BJ (cell line): Measurements from ENCODE around the gene C17orf50. TPM values are rescaled to one million over a fixed set of nuclear protein-coding genes. Genes with fewer than 3 reads are reported as not detected.

Experiments
- CTCF ChIA-PET: fragments of 350-600 bp; formaldehyde crosslinking; extraction: SDS; loops from one replicate; lab custom pipeline; 2021; ENCODE audit warnings: antibody characterized with exemption, inconsistent platforms; lab: Yijun Ruan, JAX
- POLR2A ChIA-PET: fragments of 300-600 bp; sonication (Branson Sonifier 250); formaldehyde crosslinking; extraction: SDS; loops from one replicate; lab custom pipeline; 2021; ENCODE audit warnings: antibody characterized with exemption; lab: Charles Lee
- DNase-seq: peaks from one replicate; pipeline ENCODE4 v3.0.0-alpha.2; 2011; ENCODE audit warnings: low read depth
- H3K27me3 ChIP-seq: 2 replicates; pipeline ENCODE4 v1.6.0; 2011; ENCODE audit warnings: low read length; ENCODE audit not compliant: control insufficient read depth, insufficient read depth
- H3K36me3 ChIP-seq: 2 replicates; pipeline ENCODE4 v1.5.1; 2011; ENCODE audit warnings: low read length; ENCODE audit not compliant: control insufficient read depth, insufficient read depth
- H3K4me3 ChIP-seq: 2 replicates; pipeline ENCODE4 v1.5.1; 2011; ENCODE audit warnings: low read depth, mild to moderate bottlenecking, control low read depth, low read length
- polyA plus RNA-seq: library from polyadenylated mRNA; depleted of rRNA; stranded (reverse); fragments of >200 nt; gene quantifications from 2 replicates; pipeline ENCODE4 v1.2.3, GENCODE V29; 2011
- TF ChIP-seq, protein P1 (sequence below): IDR thresholded peaks from 2 replicates; pipeline ENCODE4 v1.5.1; 2011; ENCODE audit warnings: low read depth, mild to moderate bottlenecking, control low read depth, inconsistent platforms, low read length, moderate library complexity; ENCODE audit not compliant: insufficient read depth

Gene C17orf50
- polyA plus RNA-seq, 1 experiment, result not detected

- POLR2A ChIA-PET, result no interaction called here
- peaks cover 11% of the 10 kb centered on the region for H3K27me3 ChIP-seq
- H3K4me3 ChIP-seq, result no peak overlapping the region
- CTCF ChIA-PET, result interaction anchor here (0.6 to 3.9 kb wide), 5 partner anchors 17 to 339 kb away, joined by 3 to 35 read pairs (median 6); partner anchors contain the start of gene TAF15
- H3K36me3 ChIP-seq, result no peaks in the 10 kb centered on the region
- TF ChIP-seq, protein P1, sequence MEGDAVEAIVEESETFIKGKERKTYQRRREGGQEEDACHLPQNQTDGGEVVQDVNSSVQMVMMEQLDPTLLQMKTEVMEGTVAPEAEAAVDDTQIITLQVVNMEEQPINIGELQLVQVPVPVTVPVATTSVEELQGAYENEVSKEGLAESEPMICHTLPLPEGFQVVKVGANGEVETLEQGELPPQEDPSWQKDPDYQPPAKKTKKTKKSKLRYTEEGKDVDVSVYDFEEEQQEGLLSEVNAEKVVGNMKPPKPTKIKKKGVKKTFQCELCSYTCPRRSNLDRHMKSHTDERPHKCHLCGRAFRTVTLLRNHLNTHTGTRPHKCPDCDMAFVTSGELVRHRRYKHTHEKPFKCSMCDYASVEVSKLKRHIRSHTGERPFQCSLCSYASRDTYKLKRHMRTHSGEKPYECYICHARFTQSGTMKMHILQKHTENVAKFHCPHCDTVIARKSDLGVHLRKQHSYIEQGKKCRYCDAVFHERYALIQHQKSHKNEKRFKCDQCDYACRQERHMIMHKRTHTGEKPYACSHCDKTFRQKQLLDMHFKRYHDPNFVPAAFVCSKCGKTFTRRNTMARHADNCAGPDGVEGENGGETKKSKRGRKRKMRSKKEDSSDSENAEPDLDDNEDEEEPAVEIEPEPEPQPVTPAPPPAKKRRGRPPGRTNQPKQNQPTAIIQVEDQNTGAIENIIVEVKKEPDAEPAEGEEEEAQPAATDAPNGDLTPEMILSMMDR, result no peak
- DNase-seq, result no peak
Measured at GRCh38 chr17:35784895-35785294, 24.2 kb downstream of the C17orf50 start.

- CTCF ChIA-PET, result interaction anchor here (1.0 to 3.9 kb wide), 5 partner anchors 13 to 22 kb away, joined by 3 to 35 read pairs (median 11); partner anchors contain the start of gene TAF15
- peaks cover 6% of the 10 kb centered on the region for H3K27me3 ChIP-seq
- TF ChIP-seq, protein P1, result no peak
- POLR2A ChIA-PET, result no interaction called here
- H3K4me3 ChIP-seq, result no peak overlapping the region
- DNase-seq, result no peak
- H3K36me3 ChIP-seq, result no peaks in the 10 kb centered on the region
Measured at GRCh38 chr17:35786941-35787432, 26.3 kb downstream of the C17orf50 start.

DNA sequence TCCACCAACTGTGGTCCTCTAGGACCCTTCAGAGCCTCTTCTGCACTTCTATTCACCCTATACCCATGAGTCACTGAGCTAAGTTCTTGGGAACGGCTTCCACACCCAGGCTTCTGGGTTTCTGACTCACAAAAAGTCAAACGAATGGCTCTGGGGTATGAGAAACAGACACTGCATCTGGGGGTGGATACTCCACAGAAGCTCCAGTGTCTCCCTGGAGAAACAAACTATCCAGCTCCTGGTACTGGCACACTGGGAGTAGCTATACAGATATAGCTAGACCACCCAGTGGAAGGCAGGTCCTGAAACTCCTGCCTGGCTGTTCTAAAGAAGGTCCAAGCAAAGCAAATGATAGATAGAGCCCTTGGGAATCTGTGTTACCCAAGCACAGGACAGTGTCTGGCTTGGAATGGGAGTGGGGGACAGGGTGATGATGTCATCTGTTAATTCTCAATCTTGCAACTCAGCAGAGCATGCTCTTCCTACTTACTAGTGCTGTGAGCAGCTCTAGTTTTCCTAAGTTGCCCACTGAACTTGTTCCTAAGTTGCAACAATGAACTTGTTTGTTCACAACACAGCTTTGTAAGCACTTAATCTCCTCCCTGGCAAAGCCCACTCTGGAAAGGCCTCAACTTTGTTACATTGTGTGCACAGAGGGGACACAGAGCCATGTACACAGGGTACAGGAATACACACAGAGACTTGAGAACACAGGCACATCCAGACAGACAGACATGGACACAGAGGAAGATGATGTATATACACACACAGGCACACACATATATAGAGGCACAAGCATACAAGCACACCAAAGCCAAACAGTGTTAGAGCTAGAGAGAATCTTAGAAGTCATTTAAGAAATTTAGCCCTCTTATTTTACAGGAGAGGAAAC, 28.0 kb downstream of the C17orf50 start:
- DNase-seq, result peak; percentile 78
- Histone ChIP-seq H3K4me3 (no peak overlapping the region), H3K36me3 (no peaks in the 10 kb centered on the region), H3K27me3 (peaks cover 13% of the 10 kb centered on the region)
- ChIA-PET POLR2A (interaction anchor here (0.6 kb wide), 1 partner anchor 77 kb away, joined by 3 read pairs; no protein-coding TSS in a partner anchor), CTCF (interaction anchor here (1.1 to 3.7 kb wide), 7 partner anchors 8 to 24 kb away, joined by 3 to 26 read pairs (median 11); partner anchors contain the start of gene TAF15)
- TF ChIP-seq, protein P1, result no peak

- Histone ChIP-seq H3K27me3 (peaks cover 22% of the 10 kb centered on the region), H3K36me3 (no peaks in the 10 kb centered on the region), H3K4me3 (no peak overlapping the region)
- DNase-seq, result no peak
- TF ChIP-seq, protein P1, result no peak
- ChIA-PET CTCF (interaction anchor here (4.7 kb wide), 1 partner anchor 26 kb away, joined by 44 read pairs; no protein-coding TSS in a partner anchor), POLR2A (no interaction called here)
Measured at GRCh38 chr17:35790841-35791240, 30.2 kb downstream of the C17orf50 start.
